Coronary artery (tissue), 2 donors: ENCODE measurements around the gene ANKRD45.
"Not testable (repeated sequence)": the region's sequence is repeated elsewhere in the genome, so short reads cannot be mapped to it uniquely, and the experiment has no call there.

Experiments used
- DNase-seq: peaks from one replicate; pipeline ENCODE4 v3.0.0-alpha.2; 2017; ENCODE audit warnings: low spot score
- H3K27ac ChIP-seq, 2 donors: fragments of 200-600 bp; sonication (generic); one replicate each; pipeline ENCODE4 v1.5.1; 2016 to 2019
- H3K4me3 ChIP-seq: fragments of 200-600 bp; sonication (generic); 2 replicates; pipeline ENCODE4 v1.5.1; 2016; ENCODE audit warnings: mild to moderate bottlenecking, moderate library complexity
- CTCF ChIP-seq: fragments of 200-600 bp; sonication (generic); IDR thresholded peaks from one replicate; pipeline ENCODE4 v1.5.1; 2019; ENCODE audit warnings: antibody characterized with exemption

ANKRD45 gene

GRCh38 chr1:173663159-173663558 is 6.5 kb downstream of the ANKRD45 start:
- no peak for DNase-seq
- TF ChIP-seq CTCF = no peak
- H3K27ac ChIP-seq = no peak overlapping the region
- no peak overlapping the region for H3K4me3 ChIP-seq

- Histone ChIP-seq H3K27ac (no peak overlapping the region), H3K4me3 (no peak overlapping the region)
- TF ChIP-seq CTCF = no peak
- DNase-seq = no peak
Measured at GRCh38 chr1:173661763-173662162, 7.9 kb downstream of the ANKRD45 start.

GRCh38 chr1:173661271-173661670 is 8.4 kb downstream of the ANKRD45 start:
- H3K4me3 ChIP-seq = no peak overlapping the region
- TF ChIP-seq CTCF = no peak
- H3K27ac ChIP-seq = no peak overlapping the region
- no peak for DNase-seq

GRCh38 chr1:173660306-173660705 is 9.3 kb downstream of the ANKRD45 start:
- no peak for TF ChIP-seq CTCF
- H3K4me3 ChIP-seq = no peak overlapping the region
- no peak for DNase-seq
- no peak overlapping the region for H3K27ac ChIP-seq

- no peak for DNase-seq
- H3K27ac ChIP-seq = no peak overlapping the region
- no peak overlapping the region for H3K4me3 ChIP-seq
- no peak for TF ChIP-seq CTCF
Measured at GRCh38 chr1:173648880-173649605, 20.6 kb downstream of the ANKRD45 start.

- Histone ChIP-seq H3K27ac (no peak overlapping the region), H3K4me3 (no peak overlapping the region)
- TF ChIP-seq CTCF = no peak
- no peak for DNase-seq
Measured at GRCh38 chr1:173646656-173647055, 23.0 kb downstream of the ANKRD45 start.

GRCh38 chr1:173642450-173643139 is 27.1 kb downstream of the ANKRD45 start:
- not testable (repeated sequence) for H3K4me3 ChIP-seq, DNase-seq, H3K27ac ChIP-seq
